ENCODE data around the gene CAMK2D. TPM values are rescaled to one million over a fixed set of nuclear protein-coding genes. Genes with fewer than 3 reads are reported as not detected.

Gene CAMK2D
- total RNA-seq, 1 experiment from 2014 or later: 29.5 TPM

GRCh38 chr4:113757486-113757885, 4.1 kb downstream of the CAMK2D start:
- no TSS peak for BruUV-seq (replicated peaks)
- ChIA-PET CTCF (no interaction called here), POLR2A (no interaction called here)
- Histone ChIP-seq H3K27me3 (ENCODE audit: control insufficient read depth, insufficient read depth, low read length) (no peaks in the 10 kb centered on the region), H3K4me3 (ENCODE audit: low read depth in 2 of 2, low read length in 2 of 2) (no peak overlapping the region), H3K9me3 (ENCODE audit: control insufficient read depth, insufficient read depth, low read depth, low read length) (no peaks in the 10 kb centered on the region), H3K27ac (ENCODE audit: low read length) (no peak overlapping the region; the same call in 1 of the 2 replicates), H3K4me1 (ENCODE audit: control insufficient read depth, insufficient read depth, low read length) (peaks cover 12% of the 10 kb centered on the region), H3K36me3 (ENCODE audit: control insufficient read depth, insufficient read depth, low read length) (peaks cover 3% of the 10 kb centered on the region)
- in situ Hi-C loops (cut with HindIII; ENCODE audit: low pct_unique_long_range_greater_than_20kb, low sequenced_read_pairs): no loop called here
- ATAC-seq (no peak), DNase-seq (ENCODE audit: low read depth, low spot score) (no peak)
- TF ChIP-seq, protein P1, sequence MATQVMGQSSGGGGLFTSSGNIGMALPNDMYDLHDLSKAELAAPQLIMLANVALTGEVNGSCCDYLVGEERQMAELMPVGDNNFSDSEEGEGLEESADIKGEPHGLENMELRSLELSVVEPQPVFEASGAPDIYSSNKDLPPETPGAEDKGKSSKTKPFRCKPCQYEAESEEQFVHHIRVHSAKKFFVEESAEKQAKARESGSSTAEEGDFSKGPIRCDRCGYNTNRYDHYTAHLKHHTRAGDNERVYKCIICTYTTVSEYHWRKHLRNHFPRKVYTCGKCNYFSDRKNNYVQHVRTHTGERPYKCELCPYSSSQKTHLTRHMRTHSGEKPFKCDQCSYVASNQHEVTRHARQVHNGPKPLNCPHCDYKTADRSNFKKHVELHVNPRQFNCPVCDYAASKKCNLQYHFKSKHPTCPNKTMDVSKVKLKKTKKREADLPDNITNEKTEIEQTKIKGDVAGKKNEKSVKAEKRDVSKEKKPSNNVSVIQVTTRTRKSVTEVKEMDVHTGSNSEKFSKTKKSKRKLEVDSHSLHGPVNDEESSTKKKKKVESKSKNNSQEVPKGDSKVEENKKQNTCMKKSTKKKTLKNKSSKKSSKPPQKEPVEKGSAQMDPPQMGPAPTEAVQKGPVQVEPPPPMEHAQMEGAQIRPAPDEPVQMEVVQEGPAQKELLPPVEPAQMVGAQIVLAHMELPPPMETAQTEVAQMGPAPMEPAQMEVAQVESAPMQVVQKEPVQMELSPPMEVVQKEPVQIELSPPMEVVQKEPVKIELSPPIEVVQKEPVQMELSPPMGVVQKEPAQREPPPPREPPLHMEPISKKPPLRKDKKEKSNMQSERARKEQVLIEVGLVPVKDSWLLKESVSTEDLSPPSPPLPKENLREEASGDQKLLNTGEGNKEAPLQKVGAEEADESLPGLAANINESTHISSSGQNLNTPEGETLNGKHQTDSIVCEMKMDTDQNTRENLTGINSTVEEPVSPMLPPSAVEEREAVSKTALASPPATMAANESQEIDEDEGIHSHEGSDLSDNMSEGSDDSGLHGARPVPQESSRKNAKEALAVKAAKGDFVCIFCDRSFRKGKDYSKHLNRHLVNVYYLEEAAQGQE (IDR thresholded peaks at IDR 0.05; ENCODE audit: insufficient read depth in 1 of 2, low read depth in 2 of 2, low read length in 1 of 2): no peak
- TF ChIP-seq SIN3A (IDR thresholded peaks at IDR 0.05; ENCODE audit: borderline replicate concordance, insufficient read depth, low read depth, low read length): no peak
- TF ChIP-seq CTCF (IDR thresholded peaks at IDR 0.05): no peak
- intact Hi-C loops (cut with micrococcal nuclease; ENCODE audit: unreplicated experiment): no loop called here

DNA sequence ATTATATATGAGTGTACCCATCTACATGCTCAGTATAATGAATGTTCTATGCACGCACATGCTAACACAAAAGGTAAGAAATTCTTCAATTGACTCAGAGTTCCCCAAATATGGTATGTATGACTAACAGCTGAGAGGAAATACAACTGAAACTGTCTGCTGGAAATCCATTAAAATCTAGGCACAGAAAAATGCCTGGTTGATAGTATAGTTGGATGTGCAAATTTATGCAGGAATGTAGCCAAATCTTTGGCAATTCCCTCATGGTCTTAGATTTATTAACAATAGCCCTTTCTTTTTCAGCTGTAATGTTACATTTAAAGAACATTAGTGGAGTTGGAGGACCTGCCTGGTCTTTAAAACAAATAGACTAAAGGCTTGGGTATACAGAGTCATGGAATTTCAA, 5.5 kb downstream of the CAMK2D start:
- intact Hi-C loops (cut with micrococcal nuclease; ENCODE audit: unreplicated experiment) (no loop called here), in situ Hi-C loops (cut with HindIII; ENCODE audit: low pct_unique_long_range_greater_than_20kb, low sequenced_read_pairs) (no loop called here)
- H3K36me3 ChIP-seq (ENCODE audit: control insufficient read depth, insufficient read depth, low read length): peaks cover 3% of the 10 kb centered on the region
- peaks cover 12% of the 10 kb centered on the region for H3K4me1 ChIP-seq (ENCODE audit: control insufficient read depth, insufficient read depth, low read length)
- H3K9me3 ChIP-seq (ENCODE audit: control insufficient read depth, insufficient read depth, low read depth, low read length): no peaks in the 10 kb centered on the region
- no peak overlapping the region for H3K27ac ChIP-seq (ENCODE audit: low read length)
- H3K4me3 ChIP-seq (ENCODE audit: low read depth in 2 of 2, low read length in 2 of 2): no peak overlapping the region
- H3K27me3 ChIP-seq (ENCODE audit: control insufficient read depth, insufficient read depth, low read length): no peaks in the 10 kb centered on the region
- DNase-seq (ENCODE audit: low read depth, low spot score) (no peak), ATAC-seq (no peak)
- ChIA-PET POLR2A (no interaction called here), CTCF (no interaction called here)
- no TSS peak for BruUV-seq (replicated peaks)
- TF ChIP-seq, protein P1 (IDR thresholded peaks at IDR 0.05; ENCODE audit: insufficient read depth in 1 of 2, low read depth in 2 of 2, low read length in 1 of 2): no peak
- TF ChIP-seq CTCF (IDR thresholded peaks at IDR 0.05) (no peak), TCF7L2 (IDR thresholded peaks at IDR 0.05; ENCODE audit: low read depth, low read length) (no peak), SIN3A (IDR thresholded peaks at IDR 0.05; ENCODE audit: borderline replicate concordance, insufficient read depth, low read depth, low read length) (no peak), POLR2AphosphoS5 (IDR thresholded peaks at IDR 0.05; ENCODE audit: low read depth, low read length) (no peak)
